Measurements from ENCODE around the gene VAPA. TPM values are rescaled to one million over a fixed set of nuclear protein-coding genes. Genes with fewer than 3 reads are reported as not detected.

The VAPA gene
- total RNA-seq, 1 donor from 2014 or later: 124 TPM

DNA sequence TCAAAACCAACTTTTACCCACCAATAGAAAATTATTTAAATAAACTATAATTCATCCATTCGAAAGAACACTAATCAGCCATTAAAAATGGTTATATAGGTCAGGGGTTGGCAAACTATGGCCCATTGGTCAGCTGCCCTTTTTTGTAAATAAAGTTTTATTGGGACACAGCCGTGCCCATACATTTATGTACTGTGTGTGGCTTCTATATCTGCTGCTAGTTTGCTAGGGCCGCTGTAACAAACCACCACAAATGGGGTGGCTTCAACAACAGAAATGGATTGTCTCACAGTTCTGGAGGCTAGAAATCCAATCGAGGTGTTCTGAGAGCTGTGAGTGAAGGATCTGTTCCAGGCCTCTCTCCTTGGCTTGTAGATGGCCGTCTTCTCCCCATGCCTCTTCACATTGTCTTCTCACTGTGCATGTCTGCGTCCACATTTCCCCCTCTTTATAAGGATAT lies 35.0 kb upstream of the VAPA start:
- POLR2A ChIA-PET: no interaction called here
- Mint-ChIP-seq H3K4me1 (no peaks in the 10 kb centered on the region), H3K36me3 (ENCODE audit: low read depth) (no peaks in the 10 kb centered on the region), H3K9me3 (no peaks in the 10 kb centered on the region), H3K27me3 (peaks cover 14% of the 10 kb centered on the region), H3K4me3 (no peak overlapping the region), H3K27ac (no peak overlapping the region)
- intact Hi-C loops (cut with micrococcal nuclease): no loop called here
- ATAC-seq (ENCODE audit: low read depth): no peak
- CTCF ChIA-PET: no interaction called here
- TF ChIP-seq, protein P1, sequence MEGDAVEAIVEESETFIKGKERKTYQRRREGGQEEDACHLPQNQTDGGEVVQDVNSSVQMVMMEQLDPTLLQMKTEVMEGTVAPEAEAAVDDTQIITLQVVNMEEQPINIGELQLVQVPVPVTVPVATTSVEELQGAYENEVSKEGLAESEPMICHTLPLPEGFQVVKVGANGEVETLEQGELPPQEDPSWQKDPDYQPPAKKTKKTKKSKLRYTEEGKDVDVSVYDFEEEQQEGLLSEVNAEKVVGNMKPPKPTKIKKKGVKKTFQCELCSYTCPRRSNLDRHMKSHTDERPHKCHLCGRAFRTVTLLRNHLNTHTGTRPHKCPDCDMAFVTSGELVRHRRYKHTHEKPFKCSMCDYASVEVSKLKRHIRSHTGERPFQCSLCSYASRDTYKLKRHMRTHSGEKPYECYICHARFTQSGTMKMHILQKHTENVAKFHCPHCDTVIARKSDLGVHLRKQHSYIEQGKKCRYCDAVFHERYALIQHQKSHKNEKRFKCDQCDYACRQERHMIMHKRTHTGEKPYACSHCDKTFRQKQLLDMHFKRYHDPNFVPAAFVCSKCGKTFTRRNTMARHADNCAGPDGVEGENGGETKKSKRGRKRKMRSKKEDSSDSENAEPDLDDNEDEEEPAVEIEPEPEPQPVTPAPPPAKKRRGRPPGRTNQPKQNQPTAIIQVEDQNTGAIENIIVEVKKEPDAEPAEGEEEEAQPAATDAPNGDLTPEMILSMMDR (IDR thresholded peaks at IDR 0.05): no peak
- DNase-seq: no peak

DNA sequence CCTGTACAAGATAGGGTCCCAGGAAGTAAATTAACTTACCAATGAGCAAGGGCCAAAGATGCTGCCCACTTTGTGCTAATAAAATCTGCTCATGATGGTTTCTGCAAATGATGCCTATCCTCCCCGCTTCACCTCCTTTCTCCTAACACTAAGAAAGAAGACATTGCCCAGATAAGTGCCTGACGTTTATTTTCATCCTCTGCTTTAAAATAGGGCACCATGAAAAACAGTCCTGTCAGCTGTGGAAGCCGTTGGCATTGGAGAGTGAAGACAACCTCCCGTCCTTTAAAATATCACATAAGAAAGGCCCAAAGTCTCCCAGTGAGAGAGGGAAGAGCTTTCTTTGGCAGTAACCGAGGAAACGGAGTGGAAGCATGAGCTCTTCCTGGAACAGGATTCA lies 29.7 kb upstream of the VAPA start:
- CTCF ChIA-PET: no interaction called here
- no peak overlapping the region for H3K4me3 Mint-ChIP-seq
- no peaks in the 10 kb centered on the region for H3K9me3 Mint-ChIP-seq
- intact Hi-C loops (cut with micrococcal nuclease): no loop called here
- no peak for DNase-seq
- H3K4me1 Mint-ChIP-seq: no peaks in the 10 kb centered on the region
- POLR2A ChIA-PET: no interaction called here
- no peaks in the 10 kb centered on the region for H3K36me3 Mint-ChIP-seq (ENCODE audit: low read depth)
- no peak overlapping the region for H3K27ac Mint-ChIP-seq
- H3K27me3 Mint-ChIP-seq: no peaks in the 10 kb centered on the region
- TF ChIP-seq, protein P1 (IDR thresholded peaks at IDR 0.05): no peak
- no peak for ATAC-seq (ENCODE audit: low read depth)

DNA sequence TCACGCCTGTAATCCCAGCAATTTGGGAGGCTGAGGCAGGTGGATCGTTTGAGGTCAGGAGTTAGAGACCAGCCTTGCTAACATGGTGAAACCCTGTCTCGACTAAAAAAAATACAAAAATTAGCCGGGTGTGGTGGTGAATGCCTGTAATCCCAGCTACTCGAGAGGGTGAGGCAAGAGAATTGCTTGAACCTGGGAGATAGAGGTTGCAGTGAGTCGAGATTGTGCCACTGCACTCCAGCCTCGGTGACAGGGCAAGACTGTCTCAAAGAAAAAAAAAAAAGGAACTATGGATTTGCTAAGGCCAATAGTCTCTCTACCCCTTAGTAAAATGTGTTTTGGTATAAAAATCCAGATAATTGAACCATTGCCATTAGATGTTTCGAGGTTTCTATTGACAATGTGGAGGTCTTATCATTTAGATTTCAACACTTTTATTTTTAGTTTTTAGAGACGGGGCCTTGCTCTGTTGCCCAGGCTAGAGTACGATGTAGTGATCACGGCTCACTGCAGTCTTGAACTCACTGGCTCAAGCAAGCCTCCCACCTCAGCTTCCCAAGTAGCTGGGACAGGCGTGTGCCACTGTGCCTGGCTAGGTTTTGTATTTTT lies 29.2 kb upstream of the VAPA start:
- Mint-ChIP-seq H3K27me3 (no peaks in the 10 kb centered on the region), H3K9me3 (no peaks in the 10 kb centered on the region), H3K36me3 (ENCODE audit: low read depth) (no peaks in the 10 kb centered on the region), H3K4me1 (no peaks in the 10 kb centered on the region), H3K27ac (no peak overlapping the region), H3K4me3 (no peak overlapping the region)
- no peak for ATAC-seq (ENCODE audit: low read depth)
- CTCF ChIA-PET: no interaction called here
- no peak for DNase-seq
- intact Hi-C loops (cut with micrococcal nuclease): no loop called here
- TF ChIP-seq, protein P1 (IDR thresholded peaks at IDR 0.05): no peak
- POLR2A ChIA-PET: no interaction called here

DNA sequence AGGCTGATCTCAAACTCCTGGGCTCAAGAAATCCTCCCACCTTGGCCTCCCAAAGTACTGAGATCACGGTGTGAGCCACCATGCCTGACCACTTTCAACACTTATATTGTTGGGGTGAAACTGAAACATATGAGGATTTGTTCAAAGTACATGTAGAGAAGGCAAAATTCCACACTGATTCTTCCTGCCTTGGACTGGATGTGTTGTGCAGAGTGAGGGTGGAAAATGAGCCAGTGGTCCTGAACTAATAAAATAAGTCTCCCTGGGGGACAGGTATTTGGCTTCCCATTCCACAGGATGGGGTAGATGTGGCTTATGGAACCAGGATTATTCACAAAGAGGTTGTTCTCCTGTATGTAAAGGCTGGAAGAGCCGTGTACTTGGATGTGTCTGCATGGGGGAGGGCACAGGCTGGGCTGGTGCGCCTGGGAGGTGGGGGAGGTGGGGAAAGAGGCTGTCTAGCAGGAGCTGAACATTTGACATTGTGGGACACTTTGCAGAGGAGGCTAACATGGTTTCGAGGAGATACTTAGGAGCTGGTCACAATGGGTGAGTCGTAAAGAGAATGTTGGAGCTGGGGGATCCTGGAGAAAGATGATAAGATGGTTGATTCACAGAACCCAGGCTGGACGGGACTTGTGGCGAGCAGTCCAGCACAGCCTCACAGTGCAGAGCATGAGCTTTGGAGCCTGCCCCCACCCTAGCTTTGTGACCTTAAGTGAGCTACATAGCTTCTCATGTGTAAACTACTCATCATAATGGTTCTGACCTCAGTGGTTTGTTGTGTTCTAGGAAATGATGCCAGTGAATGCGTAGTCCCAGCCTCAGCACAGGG lies 28.4 kb upstream of the VAPA start, which contains the start of gene TXNDC2:
Gene TXNDC2, plus strand, starts transcription at position 804 of the 835 bp plus-strand sequence. CDS start 708 bp downstream, outside the sequence.
- CTCF ChIA-PET: no interaction called here
- no peaks in the 10 kb centered on the region for H3K36me3 Mint-ChIP-seq (ENCODE audit: low read depth)
- TF ChIP-seq, protein P1 (IDR thresholded peaks at IDR 0.05): no peak
- ATAC-seq (ENCODE audit: low read depth) (no peak), DNase-seq (no peak)
- H3K9me3 Mint-ChIP-seq: no peaks in the 10 kb centered on the region
- POLR2A ChIA-PET: no interaction called here
- no peaks in the 10 kb centered on the region for H3K4me1 Mint-ChIP-seq
- H3K27ac Mint-ChIP-seq: no peak within 1 kb of the TSS
- no peak within 1 kb of the TSS for H3K4me3 Mint-ChIP-seq
- no peaks in the 10 kb centered on the region for H3K27me3 Mint-ChIP-seq
- intact Hi-C loops (cut with micrococcal nuclease): no loop called here

DNA sequence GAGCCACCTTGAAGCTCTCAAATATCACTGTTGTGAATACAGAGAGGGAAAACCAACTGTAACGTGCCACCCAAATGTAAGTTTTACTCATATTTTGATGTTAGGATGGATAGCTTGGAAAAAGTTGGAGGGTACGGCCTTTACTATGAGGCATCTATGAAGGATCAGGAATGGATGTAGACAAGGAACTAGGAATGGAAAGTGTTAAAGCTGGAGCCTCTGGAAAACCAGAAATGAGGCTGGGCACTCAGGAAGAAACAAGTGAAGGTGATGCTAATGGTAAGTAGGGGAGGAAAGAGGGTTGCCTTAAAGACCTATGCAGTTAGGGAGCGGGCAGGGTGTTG lies 27.8 kb upstream of the VAPA start:
- Mint-ChIP-seq H3K9me3 (no peaks in the 10 kb centered on the region), H3K27me3 (no peaks in the 10 kb centered on the region), H3K27ac (no peak overlapping the region), H3K4me1 (no peaks in the 10 kb centered on the region), H3K36me3 (ENCODE audit: low read depth) (no peaks in the 10 kb centered on the region), H3K4me3 (no peak overlapping the region)
- intact Hi-C loops (cut with micrococcal nuclease): no loop called here
- no peak for ATAC-seq (ENCODE audit: low read depth)
- TF ChIP-seq, protein P1 (IDR thresholded peaks at IDR 0.05): no peak
- CTCF ChIA-PET: no interaction called here
- no peak for DNase-seq
- POLR2A ChIA-PET: no interaction called here
